T-helper 1 cell (primary cell): ENCODE data around the gene INTU.

Experiments used
- DNase-seq, 5 donors: peaks; one replicate each; pipeline ENCODE4 v3.0.0-alpha.2; 2012 to 2020

Gene INTU

DNA sequence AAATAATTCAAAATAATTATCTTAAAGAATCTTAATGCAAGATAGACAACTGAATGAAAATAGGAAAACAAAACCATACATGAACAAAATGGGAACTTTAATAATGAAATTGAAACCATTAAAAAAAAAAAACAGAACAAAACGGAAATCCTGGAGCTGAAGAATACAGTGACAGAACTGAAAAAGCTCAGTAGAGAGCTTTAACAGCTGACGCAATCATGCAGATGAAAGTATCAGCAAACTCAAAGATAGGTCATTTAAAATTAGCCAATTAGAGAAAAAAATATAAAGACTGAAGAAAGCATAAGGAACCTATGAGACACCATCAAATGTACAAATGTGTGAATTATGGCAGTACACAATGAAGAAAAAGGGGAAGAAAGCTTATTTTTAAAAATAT, 116.2 kb downstream of the INTU start:
- no peak for DNase-seq

DNA sequence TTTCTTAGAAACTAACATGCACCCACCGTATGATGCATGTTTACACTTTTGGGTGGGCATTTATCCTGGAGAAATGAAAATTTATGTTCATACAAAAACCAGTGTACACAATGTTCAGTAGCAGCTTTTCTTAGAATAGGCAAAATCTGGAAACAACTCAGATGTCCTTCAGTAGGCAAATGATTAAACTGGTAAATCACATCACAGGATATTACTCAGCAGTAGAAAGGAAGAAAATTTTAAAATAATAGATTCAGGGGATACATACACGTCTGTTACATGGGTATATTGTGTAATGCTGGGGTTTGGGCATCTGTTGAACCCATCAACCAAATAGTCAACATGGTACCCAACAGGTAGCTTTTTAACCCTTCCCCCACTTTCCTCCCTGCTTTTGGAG, 124.1 kb downstream of the INTU start:
- no peak for DNase-seq

DNA sequence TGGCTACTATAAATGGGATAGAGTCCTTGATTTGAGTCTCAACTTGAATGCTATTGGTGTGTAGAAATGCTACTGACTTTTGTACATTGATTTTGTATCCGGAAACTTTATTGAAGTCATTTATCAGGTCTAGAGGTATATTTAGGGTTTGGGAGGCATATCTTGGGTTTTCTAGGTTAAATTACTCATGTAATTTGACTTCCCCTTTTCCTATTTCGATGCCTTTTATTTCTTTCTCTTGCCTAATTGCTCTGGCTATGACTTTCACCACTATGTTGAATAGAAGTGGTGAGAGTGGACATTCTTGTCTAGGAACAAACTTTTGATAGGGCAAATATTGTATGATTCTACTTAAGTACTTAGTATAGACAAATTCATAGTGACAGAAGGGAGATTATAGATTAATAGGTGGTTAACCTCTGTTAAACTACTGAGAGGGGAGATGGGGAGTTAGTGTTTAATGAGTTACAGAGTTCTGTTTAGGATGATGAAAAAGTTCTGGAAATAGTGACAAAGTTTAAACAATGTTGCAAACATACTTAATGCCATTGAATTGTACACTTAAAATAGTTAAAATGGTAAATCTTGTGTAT, 126.6 kb downstream of the INTU start:
- DNase-seq, result no peak

DNA sequence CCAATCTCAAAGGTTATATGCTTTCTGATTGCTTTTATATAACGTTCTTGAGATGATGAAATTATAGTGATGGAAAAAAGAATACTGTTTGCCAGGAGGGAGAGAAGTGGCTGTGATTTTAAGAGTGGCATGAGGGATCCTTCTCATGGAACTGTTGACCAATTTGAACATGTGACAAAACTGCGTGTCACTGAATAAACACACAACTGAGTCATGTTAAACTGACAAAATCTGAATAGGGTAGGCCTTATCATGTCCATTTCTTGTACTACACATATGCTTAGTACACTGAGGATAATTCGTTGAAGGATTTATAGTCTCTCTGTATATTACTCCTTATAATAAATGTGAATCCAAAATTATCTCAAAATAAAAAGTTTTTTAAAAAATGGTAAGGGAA, 127.1 kb downstream of the INTU start:
- DNase-seq, result no peak

DNA sequence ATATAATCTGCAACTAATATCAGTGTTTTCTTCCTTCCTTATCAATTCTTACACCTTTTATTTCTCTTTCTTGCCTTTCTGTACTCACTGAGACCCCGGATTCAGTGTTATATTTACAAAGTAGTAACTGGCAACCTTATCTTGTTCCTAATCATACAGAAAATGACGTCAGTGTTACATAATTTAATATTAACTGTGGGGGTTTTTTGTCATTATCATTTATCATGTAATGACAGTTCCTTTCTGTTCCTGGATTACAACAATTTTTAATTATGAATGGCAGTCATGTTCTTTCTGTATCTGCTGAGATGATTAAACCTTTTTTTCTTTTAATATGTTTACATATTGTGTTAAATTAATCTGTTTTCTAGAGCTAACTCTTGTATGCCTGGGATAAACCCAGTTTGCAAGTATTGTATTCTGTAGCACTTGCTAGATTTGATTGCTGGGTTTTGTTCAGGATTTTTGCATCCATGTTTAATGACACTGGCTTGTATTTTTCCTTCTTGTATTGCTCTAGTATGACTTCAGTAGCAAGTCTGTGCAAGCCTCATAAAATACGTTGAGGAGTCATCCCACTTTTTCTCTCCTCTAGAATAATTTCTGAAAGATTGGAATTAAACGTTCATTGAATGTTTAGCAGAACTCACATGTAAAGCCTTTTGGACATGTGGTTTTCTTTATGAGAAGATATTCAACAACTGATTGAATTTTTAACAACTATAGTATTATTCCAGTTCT, 138.9 kb downstream of the INTU start:
- no peak for DNase-seq

DNA sequence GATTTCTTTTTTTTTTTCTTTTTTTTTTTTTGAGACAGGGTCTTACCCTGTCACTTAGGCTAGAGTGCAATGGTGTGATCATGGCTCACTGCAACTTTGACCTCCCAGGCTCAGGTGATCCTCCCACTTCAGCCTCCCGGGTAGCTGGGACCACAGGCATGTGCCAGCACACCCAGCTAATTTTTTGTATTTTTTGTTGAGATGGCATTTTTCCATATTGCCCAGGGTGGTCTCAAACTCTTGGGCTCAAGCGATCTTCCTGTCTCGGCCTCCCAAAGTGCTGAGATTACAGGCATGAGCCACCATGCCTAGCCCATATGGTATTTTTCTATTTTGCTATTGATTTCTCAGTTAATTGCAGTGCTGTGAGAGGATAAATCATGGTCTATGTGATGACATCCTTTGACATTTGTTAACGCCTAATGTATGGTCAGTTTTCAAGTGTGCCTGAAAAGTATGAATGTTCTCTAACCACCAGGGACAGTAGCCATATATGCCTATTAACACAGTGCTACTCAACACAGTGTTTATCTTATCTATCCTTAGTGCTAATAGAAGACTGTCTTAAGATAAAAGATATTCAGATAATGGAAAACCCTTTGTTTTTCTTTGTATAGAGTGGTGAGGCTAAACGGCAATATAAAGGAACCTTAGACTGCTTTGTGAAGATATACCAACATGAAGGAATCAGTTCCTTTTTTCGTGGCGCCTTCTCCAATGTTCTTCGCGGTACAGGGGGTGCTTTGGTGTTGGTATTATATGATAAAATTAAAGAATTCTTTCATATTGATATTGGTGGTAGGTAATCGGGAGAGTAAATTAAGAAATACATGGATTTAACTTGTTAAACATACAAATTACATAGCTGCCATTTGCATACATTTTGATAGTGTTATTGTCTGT, 140.3 kb downstream of the INTU start:
- DNase-seq, result no peak

DNA sequence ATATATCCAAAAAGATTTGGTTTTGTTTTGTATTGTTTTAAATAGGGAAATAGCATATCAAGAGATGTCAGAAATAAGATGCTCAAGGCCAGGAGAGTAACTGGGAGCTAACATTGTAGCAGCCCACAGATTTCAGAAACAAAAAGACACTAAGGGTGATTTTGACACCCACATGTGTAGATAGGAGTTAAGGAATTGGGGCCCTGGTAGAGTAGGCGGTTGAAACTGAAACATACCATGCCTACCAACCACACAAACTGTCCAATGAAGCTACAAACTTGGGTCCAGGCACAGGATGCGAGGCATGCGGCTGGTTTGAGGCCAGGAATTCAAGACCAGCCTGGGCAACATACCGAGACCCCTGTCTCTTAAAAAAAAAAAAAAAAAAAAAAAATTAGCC, 143.1 kb downstream of the INTU start:
- DNase-seq, result no peak
